ENCODE data around the gene HLA-DRB1.
"Not testable (repeated sequence)": the region's sequence is repeated elsewhere in the genome, so short reads cannot be mapped to it uniquely, and the experiment has no call there.

HLA-DRB1 gene

DNA sequence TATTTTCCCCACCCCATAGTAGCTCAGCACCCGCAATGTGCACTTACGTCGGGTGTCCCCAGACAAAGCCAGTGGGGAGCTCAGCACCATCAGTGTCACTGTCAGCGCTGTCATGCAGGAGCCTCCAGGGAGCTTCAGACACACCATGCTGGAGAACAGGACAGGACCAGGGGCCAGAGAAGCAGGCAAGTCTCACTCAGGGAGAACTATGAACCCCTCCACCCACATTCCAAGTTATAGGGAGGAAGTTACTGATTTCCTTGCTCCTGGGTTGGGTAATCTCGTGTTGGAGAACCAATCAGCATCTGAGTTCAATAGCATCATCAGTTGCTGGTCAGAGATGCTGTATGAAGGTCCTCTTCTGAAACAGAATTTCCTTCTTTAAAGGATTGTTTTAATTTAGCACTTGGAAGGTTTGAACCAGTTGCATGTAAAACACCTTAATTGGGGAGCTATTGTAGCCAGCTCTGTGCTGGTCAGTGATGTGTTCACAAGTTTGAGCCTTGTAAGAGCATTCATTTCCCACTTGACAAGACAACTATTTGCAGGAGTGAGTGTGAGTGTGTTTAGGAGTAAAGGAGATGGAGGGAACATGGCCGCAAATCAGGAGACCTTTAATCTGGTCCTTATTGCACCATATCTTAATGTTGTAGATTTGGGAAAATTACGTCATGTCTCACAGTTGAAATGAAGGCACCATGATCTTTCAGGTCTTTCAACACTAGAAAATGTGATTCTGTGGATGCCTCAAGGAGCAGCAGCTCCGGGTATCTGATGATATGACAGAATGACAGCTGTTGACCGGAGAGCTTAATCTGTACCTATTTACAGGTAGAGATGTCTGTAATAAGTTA, at the start of gene HLA-DRB1:
Gene HLA-DRB1 (minus strand): TSS at position 253 of the 854 bp plus-strand sequence. CDS start 106 bp downstream, at position 147.
- no peak for DNase-seq

DNA sequence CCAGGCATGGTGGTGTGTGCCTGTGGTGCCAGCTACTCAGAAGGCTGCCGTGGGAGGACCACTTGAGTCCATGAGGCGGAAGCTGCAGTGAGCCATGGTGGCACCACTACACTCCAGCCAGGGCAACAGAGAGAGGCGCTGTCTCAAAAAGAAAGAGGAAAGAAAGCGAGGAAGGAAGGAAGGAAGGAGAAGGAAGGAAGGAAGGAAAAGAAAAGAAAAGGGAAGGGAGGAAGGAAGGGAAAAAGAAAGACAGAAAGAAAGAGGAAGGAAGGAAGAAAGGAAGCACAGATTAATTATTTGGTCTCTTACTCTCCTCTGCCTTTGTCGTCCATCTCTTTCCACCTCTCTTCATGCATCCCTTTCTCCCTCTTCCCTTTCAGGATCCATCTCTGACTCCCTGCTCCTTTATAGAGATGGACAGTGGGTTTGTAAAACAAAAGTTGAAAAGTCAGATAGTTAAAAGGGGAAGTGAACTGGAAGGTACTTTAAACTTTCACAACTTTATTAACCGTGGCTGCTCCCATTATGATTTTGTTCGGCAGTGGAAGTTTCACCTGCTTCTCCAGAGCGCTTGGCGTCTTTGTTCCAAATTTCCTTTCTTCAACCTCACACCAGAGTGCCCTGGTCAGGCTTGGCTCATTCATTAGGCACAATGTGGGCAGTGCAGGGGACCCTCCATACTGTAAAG, 49.0 kb upstream of the HLA-DRB1 start:
- no peak for DNase-seq

- DNase-seq: no peak
These were observed 48.2 kb upstream of the HLA-DRB1 start for GRCh38 chr6:32637883-32638282.

DNA sequence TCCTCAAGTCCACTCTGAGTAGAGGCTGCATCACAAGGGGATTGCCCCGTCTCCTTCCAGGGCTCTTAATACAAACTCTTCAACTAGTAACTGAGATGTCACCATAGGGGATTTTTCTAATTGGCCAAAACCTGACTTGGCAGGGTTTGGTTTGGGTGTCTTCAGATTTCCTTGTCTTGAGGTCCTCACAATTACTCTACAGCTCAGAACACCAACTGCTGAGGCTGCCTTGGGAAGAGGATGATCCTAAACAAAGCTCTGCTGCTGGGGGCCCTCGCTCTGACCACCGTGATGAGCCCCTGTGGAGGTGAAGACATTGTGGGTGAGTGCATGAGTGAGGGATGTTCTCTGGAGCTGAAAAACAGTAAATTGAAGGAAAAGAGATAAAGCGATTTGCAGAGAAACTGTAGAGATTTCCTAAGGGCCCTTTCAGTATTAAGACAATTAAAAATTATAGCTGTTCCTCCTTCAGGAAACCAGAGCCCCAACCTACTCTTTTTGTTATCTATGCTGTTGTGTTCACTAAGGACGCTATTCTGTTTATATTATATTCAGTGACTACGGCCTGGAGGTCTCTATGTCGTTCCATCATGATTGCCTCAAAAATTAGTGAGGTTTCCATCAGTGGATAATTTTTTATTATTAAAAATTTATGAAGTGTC, 47.7 kb upstream of the HLA-DRB1 start, which contains the start of gene HLA-DQA1:
Gene HLA-DQA1 (plus strand): TSS at position 188 of the 662 bp plus-strand sequence. CDS start 53 bp downstream, at position 241.
- DNase-seq: no peak

- DNase-seq: no peak
These were observed 46.0 kb upstream of the HLA-DRB1 start for GRCh38 chr6:32635526-32636123.

GRCh38 chr6:32629793-32630192, 40.1 kb upstream of the HLA-DRB1 start:
- not testable (repeated sequence) for DNase-seq

GRCh38 chr6:32627831-32628230, 38.2 kb upstream of the HLA-DRB1 start:
- no peak for DNase-seq

DNA sequence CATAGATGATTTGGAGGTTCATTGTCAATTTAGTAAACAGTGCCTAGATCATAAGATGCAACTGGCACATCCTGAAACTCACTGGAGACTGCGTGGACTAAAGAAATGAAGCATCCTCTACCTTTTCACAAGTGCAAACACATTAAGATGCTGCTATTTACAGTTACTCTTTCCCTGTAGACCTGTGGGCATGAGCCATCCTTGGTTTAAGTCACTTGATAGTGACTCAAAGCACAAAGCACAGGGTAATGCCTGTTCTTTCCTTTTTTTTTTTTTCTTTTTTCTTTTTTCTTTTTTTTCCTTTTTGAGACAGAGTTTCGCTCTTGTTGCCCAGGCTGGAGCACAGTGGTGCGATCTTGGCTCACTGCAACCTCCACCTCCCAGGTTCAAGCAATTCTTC, 37.6 kb upstream of the HLA-DRB1 start:
- DNase-seq: no peak

DNA sequence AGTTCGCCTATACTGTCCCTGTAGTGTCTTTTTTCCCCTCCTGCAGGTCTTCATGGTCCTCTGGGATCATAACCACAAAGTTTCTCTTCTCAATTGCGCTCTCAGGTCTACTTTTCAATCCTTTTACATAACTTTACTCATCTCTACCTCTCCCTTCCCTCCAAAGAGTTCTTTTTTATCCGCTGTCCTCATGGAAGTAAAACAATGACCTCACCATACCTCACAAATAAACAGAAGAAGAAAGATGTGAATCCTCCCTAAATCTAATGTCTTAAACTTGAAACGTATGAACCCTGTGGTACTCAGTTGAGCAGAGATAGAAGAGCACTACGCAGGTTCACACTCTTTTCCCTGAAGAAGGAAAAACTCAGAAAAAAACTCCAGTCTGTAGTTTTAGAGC, 35.5 kb upstream of the HLA-DRB1 start:
- no peak for DNase-seq

DNA sequence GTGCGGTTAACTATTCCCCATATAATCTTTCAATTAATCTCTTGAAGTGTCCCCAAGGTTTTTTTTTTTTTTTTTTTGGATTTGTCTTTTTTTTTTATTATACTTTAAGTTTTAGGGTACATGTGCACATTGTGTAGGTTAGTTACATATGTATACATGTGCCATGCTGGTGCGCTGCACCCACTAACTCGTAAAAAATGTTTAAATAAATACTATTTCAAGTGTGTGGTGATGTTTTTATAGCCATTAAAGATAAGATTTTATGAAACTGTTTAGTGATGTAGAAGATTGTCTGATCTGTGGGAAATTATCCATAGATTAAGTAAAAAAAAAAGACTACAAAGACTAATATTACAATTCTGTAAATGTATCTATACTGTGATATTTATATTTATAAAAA, 34.9 kb upstream of the HLA-DRB1 start:
- no peak for DNase-seq

DNA sequence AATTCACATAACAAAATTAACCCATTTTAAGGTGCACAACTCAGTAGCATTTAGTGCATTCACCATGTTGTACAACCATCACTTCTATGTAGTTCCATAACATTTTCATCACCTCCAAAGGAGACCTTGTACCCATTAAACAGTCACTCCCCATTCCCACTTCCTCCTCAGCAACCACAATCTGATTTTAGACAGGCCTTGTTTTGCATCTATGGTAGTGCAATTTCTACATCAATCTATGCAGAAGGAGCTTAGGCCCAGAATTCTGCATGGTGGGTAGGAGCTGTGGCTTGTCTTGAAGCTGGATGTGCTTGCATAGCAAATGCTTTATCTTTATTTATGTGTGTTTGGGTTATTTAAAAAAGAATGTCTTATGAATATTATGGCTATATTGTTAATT, 34.0 kb upstream of the HLA-DRB1 start:
- DNase-seq: no peak

DNA sequence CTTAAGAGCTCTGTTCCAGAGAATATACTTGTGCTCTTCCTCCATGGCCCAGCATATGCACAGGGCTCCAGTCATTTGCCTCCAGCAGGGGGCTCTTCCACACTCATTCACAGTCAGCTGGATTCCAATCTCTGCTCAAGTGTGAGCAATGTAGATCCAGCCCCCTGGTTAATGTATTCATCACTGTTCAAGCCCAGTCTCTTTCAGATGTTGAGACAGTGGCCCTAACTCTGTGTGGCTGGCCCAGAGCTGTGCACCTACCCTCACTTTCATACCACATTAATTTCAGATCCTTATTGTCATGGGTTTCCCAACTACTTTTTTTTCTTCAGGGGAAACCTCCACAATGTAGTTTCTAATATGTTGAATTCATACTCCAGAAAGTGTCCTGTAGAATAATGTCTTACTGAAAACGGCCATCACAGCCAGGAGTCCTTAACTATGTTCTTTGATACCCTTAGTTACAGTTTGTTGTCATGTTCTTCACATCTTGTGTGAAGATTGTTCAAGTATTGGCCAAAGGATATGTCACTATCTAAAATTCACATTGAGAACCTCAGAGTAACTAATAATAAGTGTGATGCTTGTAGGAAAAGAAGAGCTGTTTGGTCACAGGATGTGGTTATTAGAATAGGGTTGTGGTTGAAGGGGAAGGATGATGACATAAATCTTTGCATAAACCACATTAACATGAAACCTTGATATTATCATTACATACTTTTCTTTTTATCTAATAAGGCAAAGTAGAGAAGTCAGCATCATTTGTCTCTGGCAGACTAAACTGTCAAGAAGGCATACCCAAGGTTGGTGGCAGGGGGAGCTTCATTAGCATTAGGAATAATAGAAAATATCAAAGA, 33.1 kb upstream of the HLA-DRB1 start:
- no peak for DNase-seq

- DNase-seq: no peak
These were observed 31.7 kb upstream of the HLA-DRB1 start for GRCh38 chr6:32621372-32621771.

DNA sequence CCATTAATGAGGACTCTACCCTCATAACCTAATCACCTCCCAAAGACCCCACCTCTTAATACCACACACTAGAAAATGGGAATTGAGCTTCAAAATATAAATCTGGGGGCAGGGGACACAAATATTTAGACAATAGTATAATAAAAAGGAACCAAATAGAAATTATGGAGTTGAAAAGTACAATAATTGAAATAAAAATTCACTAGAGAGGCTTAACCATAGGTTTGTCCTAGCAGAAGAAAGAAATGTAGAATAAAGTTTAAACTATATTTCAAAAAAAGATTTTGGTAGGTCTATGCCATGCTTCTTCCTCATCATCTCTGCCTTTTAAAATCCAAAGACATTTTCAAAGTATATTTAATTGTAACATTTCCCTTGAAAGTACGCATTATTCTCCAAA, 28.1 kb upstream of the HLA-DRB1 start:
- no peak for DNase-seq

- DNase-seq: no peak
These were observed 26.4 kb upstream of the HLA-DRB1 start for GRCh38 chr6:32615885-32616532.

DNA sequence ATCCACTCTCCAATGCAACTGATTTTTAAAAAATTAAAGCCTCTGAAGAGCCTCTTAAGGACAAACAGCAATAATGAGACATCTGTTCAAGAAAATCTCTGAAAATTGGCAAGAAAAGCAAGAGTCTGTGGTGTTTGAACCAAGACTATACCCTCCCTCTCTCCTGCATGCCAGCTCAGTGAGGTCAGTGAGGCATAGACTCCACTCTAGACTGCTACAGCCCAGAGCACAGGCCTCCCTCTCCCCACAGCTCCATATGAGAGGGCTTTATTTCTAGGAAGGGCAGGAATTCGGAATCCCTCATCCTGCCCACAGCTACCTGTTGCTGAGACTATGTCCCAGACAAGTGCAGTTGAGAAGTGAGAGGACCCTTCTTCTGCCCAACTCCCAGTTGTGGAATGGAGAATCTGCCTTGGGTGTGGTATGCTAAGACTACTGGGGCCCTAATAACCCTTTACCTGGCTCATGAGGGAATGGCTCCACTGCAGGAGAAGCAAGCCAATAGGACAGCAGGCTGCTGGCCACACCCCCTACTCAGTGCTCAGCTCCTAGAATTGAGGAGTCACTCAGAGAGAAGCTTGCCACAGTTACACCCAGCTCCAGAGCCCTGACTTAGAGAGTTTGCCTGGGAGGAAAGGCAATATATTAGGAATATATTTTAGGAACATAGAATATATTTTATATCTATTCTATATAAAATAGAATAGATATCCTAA, 24.9 kb upstream of the HLA-DRB1 start:
- DNase-seq: no peak

GRCh38 chr6:32613475-32613874, 23.8 kb upstream of the HLA-DRB1 start:
- no peak for DNase-seq

- no peak for DNase-seq
These were observed 21.1 kb upstream of the HLA-DRB1 start for GRCh38 chr6:32610682-32611296.

- DNase-seq: no peak
These were observed 20.3 kb upstream of the HLA-DRB1 start for GRCh38 chr6:32609731-32610640.

DNA sequence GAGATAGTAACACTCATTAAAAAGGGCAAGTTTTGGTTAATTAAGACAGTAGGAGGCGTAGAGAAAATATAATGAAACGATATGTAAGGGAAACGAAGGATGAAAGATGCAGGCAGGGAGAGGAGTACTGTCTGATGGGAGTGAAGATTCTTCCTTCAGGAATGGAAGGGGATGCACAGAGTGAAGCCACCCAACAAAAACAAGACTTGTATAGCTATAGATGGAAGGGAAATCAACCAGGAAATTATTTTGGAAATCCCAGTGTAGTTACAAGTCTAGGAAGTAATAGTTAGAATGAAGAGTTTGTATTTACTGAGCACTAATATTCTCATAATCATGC, 19.7 kb upstream of the HLA-DRB1 start:
- no peak for DNase-seq
